Lung (tissue), 12 donors: ENCODE measurements around the gene DCAF8. TPM values are rescaled to one million over a fixed set of nuclear protein-coding genes. Genes with fewer than 3 reads are reported as not detected.

ENCODE experiments used
- ATAC-seq: fragments of 200-7000 bp; cut with Tn5 transposase; one replicate; pipeline ENCODE4 v1.9.1; 2020; ENCODE audit warnings: moderate number of reproducible peaks; ENCODE audit not compliant: insufficient read depth, low FRiP score
- DNase-seq, 3 donors: peaks; one replicate each; pipeline ENCODE4 v3.0.0-alpha.2; 2013 to 2017
- H3K27ac ChIP-seq, 2 donors: one replicate each; pipeline ENCODE4 v1.5.1; 2013; ENCODE audit warnings: mild to moderate bottlenecking in 2 of 2, moderate library complexity in 2 of 2, control low read depth in 1 of 2, inconsistent platforms in 1 of 2, low read depth in 1 of 2, low read length in 1 of 2
- H3K27me3 ChIP-seq, 3 donors: one replicate each; pipeline ENCODE4 v1.5.1; 2013; ENCODE audit warnings: low read length in 2 of 3; ENCODE audit not compliant: control insufficient read depth in 3 of 3, insufficient read depth in 3 of 3
- H3K36me3 ChIP-seq, 4 donors: one replicate each; pipeline ENCODE4 v1.5.1; 2013; ENCODE audit warnings: low read length in 4 of 4, mild to moderate bottlenecking in 1 of 4, moderate library complexity in 1 of 4; ENCODE audit not compliant: control insufficient read depth in 4 of 4, insufficient read depth in 4 of 4
- H3K4me1 ChIP-seq, 5 donors: one replicate each; pipeline ENCODE4 v1.5.1; 2013; ENCODE audit warnings: low read length in 5 of 5, mild to moderate bottlenecking in 2 of 5, moderate library complexity in 1 of 5; ENCODE audit not compliant: control insufficient read depth in 5 of 5, insufficient read depth in 5 of 5
- H3K4me3 ChIP-seq: one replicate; pipeline ENCODE4 v1.5.1; 2013; ENCODE audit warnings: mild to moderate bottlenecking, control low read depth, moderate library complexity
- H3K9ac ChIP-seq, 2 donors: one replicate each; pipeline ENCODE4 v1.5.1; 2013; ENCODE audit warnings: low read length in 2 of 2, control low read depth in 1 of 2; ENCODE audit not compliant: insufficient read depth in 1 of 2
- H3K9me3 ChIP-seq, 4 donors: one replicate each; pipeline ENCODE4 v1.5.1; 2013; ENCODE audit warnings: low read length in 3 of 4, mild to moderate bottlenecking in 1 of 4, moderate library complexity in 1 of 4; ENCODE audit not compliant: control insufficient read depth in 4 of 4, insufficient read depth in 3 of 4
- CTCF ChIP-seq: IDR thresholded peaks from 2 replicates; pipeline ENCODE4 v1.5.1; 2012; ENCODE audit warnings: mild to moderate bottlenecking; ENCODE audit errors: control extremely low read depth, extremely low read depth
- WGBS, 2 donors: extraction: QIAGEN DNeasy Blood & Tissue Kit; methylation state at CpG; one replicate each; pipeline ENCODE4 v1.1.7; 2013; 5-methylcytosine and 5-hydroxymethylcytosine counted together
- polyA plus RNA-seq, 2 donors: library from polyadenylated mRNA; stranded (reverse); fragments of 200-250 nt; gene quantifications; one replicate each; pipeline ENCODE4 v1.2.1, GENCODE V29; 2013
- total RNA-seq, 2 donors: library from RNA; depleted of rRNA in 1 of 2; stranded (reverse); fragments of >200 nt in 1 of 2; gene quantifications; one replicate each; pipeline ENCODE4 v1.2.1, GENCODE V29; 2014 to 2021
- donor health status: control.
- donor health status: control.
- donor health status: Bipolar disorder and iron deficiency.
- donor health status: healthy.
- donor health status: DM: yes; HTN: yes; CAD: no.

Gene DCAF8
- total and polyA plus RNA-seq, 4 donors: 64.0 to 207 (median 88.1) TPM

GRCh38 chr1:160308451-160309184 lies 46.3 kb upstream of the DCAF8 start:
- 82 to 84% methylated on average over 4 of the region's 4 CpGs for WGBS, 2 donors
- ATAC-seq (no peak), DNase-seq (no peak)
- no peak overlapping the region for H3K4me3 ChIP-seq
- TF ChIP-seq CTCF: no peak
- no peaks in the 10 kb centered on the region for H3K27me3 ChIP-seq
- peaks cover 39 to 64% (median 58%) of the 10 kb centered on the region in 4 donors for H3K36me3 ChIP-seq
- no peak overlapping the region for H3K9ac ChIP-seq
- H3K27ac ChIP-seq: no peak overlapping the region
- H3K4me1 ChIP-seq: no peaks in the 10 kb centered on the region
- no peaks in the 10 kb centered on the region for H3K9me3 ChIP-seq

GRCh38 chr1:160307118-160307791 lies 44.9 kb upstream of the DCAF8 start:
- no peak for ATAC-seq
- H3K4me1 ChIP-seq: no peaks in the 10 kb centered on the region
- no peak overlapping the region for H3K9ac ChIP-seq
- no peaks in the 10 kb centered on the region for H3K27me3 ChIP-seq
- no peaks in the 10 kb centered on the region for H3K9me3 ChIP-seq
- H3K27ac ChIP-seq: no peak overlapping the region
- 89 to 93% methylated on average over 13 of the region's 13 CpGs for WGBS, 2 donors
- no peak for DNase-seq
- no peak overlapping the region for H3K4me3 ChIP-seq
- H3K36me3 ChIP-seq: peaks cover 36 to 59% (median 52%) of the 10 kb centered on the region in 4 donors
- no peak for TF ChIP-seq CTCF

- H3K9me3 ChIP-seq: no peaks in the 10 kb centered on the region
- no peaks in the 10 kb centered on the region for H3K27me3 ChIP-seq
- H3K4me1 ChIP-seq: no peaks in the 10 kb centered on the region
- H3K4me3 ChIP-seq: no peak overlapping the region
- no peak for TF ChIP-seq CTCF
- WGBS, 2 donors: 84 to 86% methylated on average over 7 of the region's 7 CpGs
- no peak overlapping the region for H3K9ac ChIP-seq
- no peak overlapping the region for H3K27ac ChIP-seq
- peaks cover 36 to 55% (median 51%) of the 10 kb centered on the region in 4 donors for H3K36me3 ChIP-seq
- ATAC-seq (no peak), DNase-seq (no peak)
Observed at GRCh38 chr1:160300173-160300572, 37.8 kb upstream of the DCAF8 start.
